Retina (tissue), 1 donor: ENCODE measurements around the gene LMAN2.
"Not testable (repeated sequence)": the region's sequence is repeated elsewhere in the genome, so short reads cannot be mapped to it uniquely, and the experiment has no call there.

ENCODE experiments used
- DNase-seq: peaks from one replicate; pipeline ENCODE4 v3.0.0-alpha.2; 2016

Gene LMAN2

GRCh38 chr5:177346820-177347219, 4.6 kb downstream of the LMAN2 start:
- DNase-seq, result no peak

GRCh38 chr5:177344891-177345290, 6.6 kb downstream of the LMAN2 start:
- DNase-seq, result no peak

- DNase-seq, result no peak
These were observed 7.7 kb downstream of the LMAN2 start for GRCh38 chr5:177343777-177344176.

- not testable (repeated sequence) for DNase-seq
These were observed 8.5 kb downstream of the LMAN2 start for GRCh38 chr5:177343000-177343399.

GRCh38 chr5:177339107-177339638, 12.3 kb downstream of the LMAN2 start:
- no peak for DNase-seq

- DNase-seq, result no peak
These were observed 13.0 kb downstream of the LMAN2 start for GRCh38 chr5:177338251-177339106.

- no peak for DNase-seq
These were observed 14.6 kb downstream of the LMAN2 start for GRCh38 chr5:177336603-177337494.

- no peak for DNase-seq
These were observed 15.4 kb downstream of the LMAN2 start for GRCh38 chr5:177336112-177336511.

GRCh38 chr5:177335701-177336065, 15.8 kb downstream of the LMAN2 start:
- DNase-seq, result no peak

- DNase-seq, result no peak
These were observed 16.4 kb downstream of the LMAN2 start for GRCh38 chr5:177334781-177335700.

GRCh38 chr5:177334155-177334551, 17.3 kb downstream of the LMAN2 start:
- no peak for DNase-seq

GRCh38 chr5:177333420-177334154, 17.9 kb downstream of the LMAN2 start:
- DNase-seq, result no peak

GRCh38 chr5:177332896-177333260, 18.6 kb downstream of the LMAN2 start:
- DNase-seq, result no peak

GRCh38 chr5:177332031-177332895, 19.2 kb downstream of the LMAN2 start:
- DNase-seq, result no peak

- no peak for DNase-seq
These were observed 20.3 kb downstream of the LMAN2 start for GRCh38 chr5:177330991-177331842.

- DNase-seq, result no peak
These were observed 21.6 kb downstream of the LMAN2 start for GRCh38 chr5:177329883-177330282.

- no peak for DNase-seq
These were observed 22.8 kb downstream of the LMAN2 start for GRCh38 chr5:177328545-177329231.

- DNase-seq, result no peak
These were observed 23.6 kb downstream of the LMAN2 start for GRCh38 chr5:177327539-177328522.
